HEK293 (cell line): ENCODE measurements around the gene FUT1.
A peak's percentile ranks its signal among the peaks of the same experiment; 100 is the strongest.

ENCODE experiments used
- CTCF ChIA-PET: fragments of 350-600 bp; formaldehyde crosslinking; extraction: SDS; loops from one replicate; lab custom pipeline; 2021; ENCODE audit warnings: antibody characterized with exemption; lab: Yijun Ruan, JAX
- POLR2A ChIA-PET: fragments of 300-600 bp; formaldehyde crosslinking; extraction: SDS; loops from one replicate; lab custom pipeline; 2020; ENCODE audit warnings: antibody characterized with exemption, inconsistent platforms; lab: Yijun Ruan, JAX
- H3K27ac ChIP-seq: fragments of 200-500 bp; sonication (Bioruptor generic); 2 replicates; pipeline ENCODE4 v1.5.1; 2014; ENCODE audit warnings: low read depth, low read length, control low read depth, inconsistent platforms; ENCODE audit errors: extremely low read depth
- H3K36me3 ChIP-seq, 2 experiments: fragments of 200-500 bp in 1 of 2; sonication (Bioruptor generic) in 1 of 2; 1 replicate in 1 of 2; 2 replicates in 1 of 2; pipeline ENCODE4 v1.5.1; 2014 to 2017; ENCODE audit warnings: inconsistent platforms in 2 of 2, low read length in 2 of 2; ENCODE audit not compliant: control insufficient read depth in 2 of 2, insufficient read depth in 1 of 2
- H3K4me1 ChIP-seq: fragments of 200-500 bp; sonication (Bioruptor generic); 2 replicates; pipeline ENCODE4 v1.5.1; 2014; ENCODE audit warnings: mild to moderate bottlenecking, low read length, inconsistent platforms; ENCODE audit not compliant: control insufficient read depth, insufficient read depth
- H3K4me3 ChIP-seq: 2 replicates; pipeline ENCODE4 v1.5.1; 2011; ENCODE audit warnings: low read depth, mild to moderate bottlenecking, control low read depth, low read length, moderate library complexity
- H3K9me3 ChIP-seq: fragments of 200-500 bp; sonication (Bioruptor generic); 2 replicates; pipeline ENCODE4 v1.5.1; 2014; ENCODE audit warnings: low read depth, low read length, inconsistent platforms; ENCODE audit not compliant: control insufficient read depth, insufficient read depth
- EGR2 ChIP-seq: fragments of 450-650 bp; formaldehyde crosslinking; IDR thresholded peaks from 2 replicates; pipeline ENCODE4 v1.5.1; 2016; ENCODE audit warnings: low read depth, missing biosample characterization, missing genetic modification characterization
- GLIS1 ChIP-seq: fragments of 450-650 bp; formaldehyde crosslinking; IDR thresholded peaks from 2 replicates; pipeline ENCODE4 v1.5.1; 2016; ENCODE audit warnings: missing biosample characterization, missing genetic modification characterization
- GLIS2 ChIP-seq: fragments of 450-650 bp; formaldehyde crosslinking; IDR thresholded peaks from 2 replicates; pipeline ENCODE4 v1.5.1; 2016; ENCODE audit warnings: missing biosample characterization, missing genetic modification characterization
- KLF1 ChIP-seq: fragments of 450-650 bp; formaldehyde crosslinking; IDR thresholded peaks from 2 replicates; pipeline ENCODE4 v1.5.1; 2016; ENCODE audit warnings: missing biosample characterization, missing genetic modification characterization
- KLF8 ChIP-seq: fragments of 450-650 bp; formaldehyde crosslinking; IDR thresholded peaks from 2 replicates; pipeline ENCODE4 v1.5.1; 2016; ENCODE audit warnings: missing biosample characterization, missing genetic modification characterization
- PRDM10 ChIP-seq: fragments of 450-650 bp; formaldehyde crosslinking; IDR thresholded peaks from 2 replicates; pipeline ENCODE4 v1.5.1; 2016; ENCODE audit warnings: missing biosample characterization, missing genetic modification characterization
- ZBTB26 ChIP-seq: fragments of 450-650 bp; formaldehyde crosslinking; optimal IDR thresholded peaks from 2 replicates; pipeline ENCODE3; 2016; ENCODE audit warnings: missing biosample characterization, mild to moderate bottlenecking, missing genetic modification characterization
- ZBTB8A ChIP-seq: fragments of 450-650 bp; formaldehyde crosslinking; IDR thresholded peaks from 2 replicates; pipeline ENCODE4 v1.5.1; 2016; ENCODE audit warnings: missing biosample characterization, missing genetic modification characterization
- ZFHX2 ChIP-seq: fragments of 450-650 bp; formaldehyde crosslinking; conservative IDR thresholded peaks from 2 replicates; pipeline ENCODE4 v1.5.1; 2016; ENCODE audit warnings: missing biosample characterization, missing genetic modification characterization
- ZIC2 ChIP-seq: fragments of 450-650 bp; formaldehyde crosslinking; IDR thresholded peaks from 2 replicates; pipeline ENCODE4 v1.5.1; 2016; ENCODE audit warnings: missing biosample characterization, missing genetic modification characterization
- ZNF10 ChIP-seq: fragments of 450-650 bp; formaldehyde crosslinking; IDR thresholded peaks from 2 replicates; pipeline ENCODE4 v1.5.1; 2017; ENCODE audit warnings: missing biosample characterization, missing genetic modification characterization
- ZNF341 ChIP-seq: fragments of 450-650 bp; formaldehyde crosslinking; IDR thresholded peaks from 2 replicates; pipeline ENCODE4; 2016; ENCODE audit warnings: low read depth, missing biosample characterization, missing genetic modification characterization
- ZNF394 ChIP-seq: fragments of 450-650 bp; formaldehyde crosslinking; IDR thresholded peaks from 2 replicates; pipeline ENCODE4 v1.5.1; 2016; ENCODE audit warnings: missing biosample characterization, missing genetic modification characterization, mild to moderate bottlenecking, moderate library complexity, borderline replicate concordance
- ZNF433 ChIP-seq: fragments of 450-650 bp; formaldehyde crosslinking; IDR thresholded peaks from 2 replicates; pipeline ENCODE4 v1.5.1; 2016; ENCODE audit warnings: missing biosample characterization, missing genetic modification characterization, low read depth
- ZNF561 ChIP-seq: fragments of 450-650 bp; IDR thresholded peaks from 2 replicates; pipeline ENCODE4 v1.5.1; 2018; ENCODE audit warnings: missing biosample characterization, missing genetic modification characterization, borderline replicate concordance
- ZNF747 ChIP-seq: fragments of 450-650 bp; formaldehyde crosslinking; IDR thresholded peaks from 2 replicates; pipeline ENCODE4 v1.5.1; 2016; ENCODE audit warnings: missing biosample characterization, missing genetic modification characterization
- ZNF776 ChIP-seq: fragments of 450-650 bp; formaldehyde crosslinking; IDR thresholded peaks from 2 replicates; pipeline ENCODE4 v1.5.0; 2017; ENCODE audit warnings: missing biosample characterization, missing genetic modification characterization, borderline replicate concordance
- ZSCAN18 ChIP-seq: fragments of 450-650 bp; formaldehyde crosslinking; IDR thresholded peaks from 2 replicates; pipeline ENCODE4 v1.5.1; 2016; ENCODE audit warnings: missing biosample characterization, missing genetic modification characterization
- TF ChIP-seq, protein P1 (sequence below): fragments of 450-650 bp; formaldehyde crosslinking; IDR thresholded peaks from 2 replicates; pipeline ENCODE4 v1.5.1; 2016; ENCODE audit warnings: missing biosample characterization, missing genetic modification characterization
- TF ChIP-seq, protein P2 (sequence below): fragments of 450-650 bp; formaldehyde crosslinking; IDR thresholded peaks from 2 replicates; pipeline ENCODE4 v1.5.1; 2016; ENCODE audit warnings: missing biosample characterization, missing genetic modification characterization

The FUT1 gene

GRCh38 chr19:48739404-48740163 lies 12.9 kb downstream of the FUT1 start:
- peaks cover 5% of the 10 kb centered on the region for H3K4me1 ChIP-seq
- POLR2A ChIA-PET: interaction anchor here (0.9 to 2.9 kb wide), 7 partner anchors 8 to 121 kb away, joined by 3 to 35 read pairs (median 12); partner anchors contain the start of genes CA11, IZUMO1, RPL18 and SPHK2
- peak overlapping the region; percentile 36 for H3K4me3 ChIP-seq
- peak overlapping the region; percentile 77; the same call in 1 of the 2 replicates for H3K27ac ChIP-seq
- 0 out of 2 replicates have a peak, but pooled peaks have one; percentile 19 for TF ChIP-seq KLF8
- TF ChIP-seq, protein P1, sequence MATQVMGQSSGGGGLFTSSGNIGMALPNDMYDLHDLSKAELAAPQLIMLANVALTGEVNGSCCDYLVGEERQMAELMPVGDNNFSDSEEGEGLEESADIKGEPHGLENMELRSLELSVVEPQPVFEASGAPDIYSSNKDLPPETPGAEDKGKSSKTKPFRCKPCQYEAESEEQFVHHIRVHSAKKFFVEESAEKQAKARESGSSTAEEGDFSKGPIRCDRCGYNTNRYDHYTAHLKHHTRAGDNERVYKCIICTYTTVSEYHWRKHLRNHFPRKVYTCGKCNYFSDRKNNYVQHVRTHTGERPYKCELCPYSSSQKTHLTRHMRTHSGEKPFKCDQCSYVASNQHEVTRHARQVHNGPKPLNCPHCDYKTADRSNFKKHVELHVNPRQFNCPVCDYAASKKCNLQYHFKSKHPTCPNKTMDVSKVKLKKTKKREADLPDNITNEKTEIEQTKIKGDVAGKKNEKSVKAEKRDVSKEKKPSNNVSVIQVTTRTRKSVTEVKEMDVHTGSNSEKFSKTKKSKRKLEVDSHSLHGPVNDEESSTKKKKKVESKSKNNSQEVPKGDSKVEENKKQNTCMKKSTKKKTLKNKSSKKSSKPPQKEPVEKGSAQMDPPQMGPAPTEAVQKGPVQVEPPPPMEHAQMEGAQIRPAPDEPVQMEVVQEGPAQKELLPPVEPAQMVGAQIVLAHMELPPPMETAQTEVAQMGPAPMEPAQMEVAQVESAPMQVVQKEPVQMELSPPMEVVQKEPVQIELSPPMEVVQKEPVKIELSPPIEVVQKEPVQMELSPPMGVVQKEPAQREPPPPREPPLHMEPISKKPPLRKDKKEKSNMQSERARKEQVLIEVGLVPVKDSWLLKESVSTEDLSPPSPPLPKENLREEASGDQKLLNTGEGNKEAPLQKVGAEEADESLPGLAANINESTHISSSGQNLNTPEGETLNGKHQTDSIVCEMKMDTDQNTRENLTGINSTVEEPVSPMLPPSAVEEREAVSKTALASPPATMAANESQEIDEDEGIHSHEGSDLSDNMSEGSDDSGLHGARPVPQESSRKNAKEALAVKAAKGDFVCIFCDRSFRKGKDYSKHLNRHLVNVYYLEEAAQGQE (tag by site-specific recombination): no peak
- peak; percentile 48; the same call in 1 of the 2 replicates for TF ChIP-seq GLIS2
- TF ChIP-seq ZNF776 (tag by site-specific recombination): no peak
- TF ChIP-seq ZNF561 (tag by site-specific recombination): peak; percentile 14; the same call in 1 of the 2 replicates
- peak; percentile 23; the same call in 1 of the 2 replicates for TF ChIP-seq GLIS1 (tag by site-specific recombination)
- TF ChIP-seq ZBTB26 (tag by site-specific recombination): peak; percentile 20
- TF ChIP-seq ZBTB8A (tag by site-specific recombination): 0 out of 2 replicates have a peak, but pooled peaks have one; percentile 8
- no peak for TF ChIP-seq ZNF747 (tag by site-specific recombination)
- peak; percentile 59 for TF ChIP-seq ZFHX2 (tag by site-specific recombination)
- peak; percentile 61 for TF ChIP-seq EGR2 (tag by site-specific recombination)
- TF ChIP-seq ZNF394 (tag by site-specific recombination): no peak
- TF ChIP-seq PRDM10 (tag by site-specific recombination): peak; percentile 78
- peak; percentile 52 for TF ChIP-seq ZNF341 (tag by site-specific recombination)
- TF ChIP-seq, protein P2, sequence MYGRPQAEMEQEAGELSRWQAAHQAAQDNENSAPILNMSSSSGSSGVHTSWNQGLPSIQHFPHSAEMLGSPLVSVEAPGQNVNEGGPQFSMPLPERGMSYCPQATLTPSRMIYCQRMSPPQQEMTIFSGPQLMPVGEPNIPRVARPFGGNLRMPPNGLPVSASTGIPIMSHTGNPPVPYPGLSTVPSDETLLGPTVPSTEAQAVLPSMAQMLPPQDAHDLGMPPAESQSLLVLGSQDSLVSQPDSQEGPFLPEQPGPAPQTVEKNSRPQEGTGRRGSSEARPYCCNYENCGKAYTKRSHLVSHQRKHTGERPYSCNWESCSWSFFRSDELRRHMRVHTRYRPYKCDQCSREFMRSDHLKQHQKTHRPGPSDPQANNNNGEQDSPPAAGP: no peak
- TF ChIP-seq ZNF10 (tag by site-specific recombination): no peak
- peak; percentile 16; the same call in 1 of the 2 replicates for TF ChIP-seq ZIC2 (tag by site-specific recombination)
- no peak for TF ChIP-seq ZNF433 (tag by site-specific recombination)
- TF ChIP-seq ZSCAN18 (tag by site-specific recombination): no peak
- peak; percentile 19; the same call in 1 of the 2 replicates for TF ChIP-seq KLF1 (tag by site-specific recombination)
- H3K9me3 ChIP-seq: no peaks in the 10 kb centered on the region
- H3K36me3 ChIP-seq: no peaks in the 10 kb centered on the region
- CTCF ChIA-PET: interaction anchor here (0.5 to 2.1 kb wide), 12 partner anchors 8 to 401 kb away, joined by 3 to 31 read pairs (median 3); partner anchors contain the start of gene CA11
